GM12873 (cell line): ENCODE measurements around the gene TJP1.

Experiments
- TF ChIP-seq, protein P1 (sequence below): IDR thresholded peaks from 2 replicates; pipeline ENCODE4 v1.5.1; 2012; ENCODE audit warnings: low read depth, mild to moderate bottlenecking, moderate library complexity, low read length, control low read depth; ENCODE audit not compliant: insufficient read depth; ENCODE audit errors: missing control alignments

TJP1 gene

DNA sequence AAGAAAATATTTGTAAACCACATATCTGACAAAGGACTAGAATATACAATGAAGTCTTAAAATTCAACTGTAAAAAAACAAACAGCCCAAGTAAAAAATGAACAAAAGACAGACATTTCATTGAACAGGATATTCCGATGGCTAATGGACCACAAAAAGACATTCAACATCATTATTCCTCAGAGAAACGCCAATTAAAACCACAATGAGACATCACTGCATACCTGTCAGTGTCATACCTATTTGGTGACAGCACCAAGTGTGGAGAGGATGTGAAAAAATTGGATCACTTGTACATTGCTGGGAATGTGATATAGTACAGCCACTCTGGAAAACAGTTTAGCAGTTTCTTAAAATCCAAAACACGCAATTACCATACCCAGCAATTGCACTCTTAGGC is 29.9 kb upstream of the TJP1 start:
- TF ChIP-seq, protein P1, sequence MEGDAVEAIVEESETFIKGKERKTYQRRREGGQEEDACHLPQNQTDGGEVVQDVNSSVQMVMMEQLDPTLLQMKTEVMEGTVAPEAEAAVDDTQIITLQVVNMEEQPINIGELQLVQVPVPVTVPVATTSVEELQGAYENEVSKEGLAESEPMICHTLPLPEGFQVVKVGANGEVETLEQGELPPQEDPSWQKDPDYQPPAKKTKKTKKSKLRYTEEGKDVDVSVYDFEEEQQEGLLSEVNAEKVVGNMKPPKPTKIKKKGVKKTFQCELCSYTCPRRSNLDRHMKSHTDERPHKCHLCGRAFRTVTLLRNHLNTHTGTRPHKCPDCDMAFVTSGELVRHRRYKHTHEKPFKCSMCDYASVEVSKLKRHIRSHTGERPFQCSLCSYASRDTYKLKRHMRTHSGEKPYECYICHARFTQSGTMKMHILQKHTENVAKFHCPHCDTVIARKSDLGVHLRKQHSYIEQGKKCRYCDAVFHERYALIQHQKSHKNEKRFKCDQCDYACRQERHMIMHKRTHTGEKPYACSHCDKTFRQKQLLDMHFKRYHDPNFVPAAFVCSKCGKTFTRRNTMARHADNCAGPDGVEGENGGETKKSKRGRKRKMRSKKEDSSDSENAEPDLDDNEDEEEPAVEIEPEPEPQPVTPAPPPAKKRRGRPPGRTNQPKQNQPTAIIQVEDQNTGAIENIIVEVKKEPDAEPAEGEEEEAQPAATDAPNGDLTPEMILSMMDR = no peak

DNA sequence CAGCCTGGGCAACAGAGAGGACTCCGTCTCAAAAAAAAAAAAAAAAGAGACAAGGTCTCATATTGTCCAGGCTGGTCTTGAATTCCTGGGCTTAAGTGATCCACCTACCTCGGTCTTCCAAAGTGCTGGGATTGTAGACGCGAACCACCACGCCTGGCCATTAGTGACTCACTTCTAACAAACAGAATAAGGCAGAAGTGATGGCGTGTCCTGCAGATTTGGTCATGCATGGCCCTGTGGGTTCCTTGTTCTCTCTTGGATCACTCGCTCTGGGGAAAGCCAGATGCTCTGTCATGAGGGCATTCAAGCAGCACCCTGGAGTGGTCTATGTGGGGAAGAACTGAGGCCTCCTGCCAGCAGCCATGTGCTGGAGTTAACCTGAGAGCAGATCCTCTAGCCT is 27.4 kb upstream of the TJP1 start:
- TF ChIP-seq, protein P1 = no peak

DNA sequence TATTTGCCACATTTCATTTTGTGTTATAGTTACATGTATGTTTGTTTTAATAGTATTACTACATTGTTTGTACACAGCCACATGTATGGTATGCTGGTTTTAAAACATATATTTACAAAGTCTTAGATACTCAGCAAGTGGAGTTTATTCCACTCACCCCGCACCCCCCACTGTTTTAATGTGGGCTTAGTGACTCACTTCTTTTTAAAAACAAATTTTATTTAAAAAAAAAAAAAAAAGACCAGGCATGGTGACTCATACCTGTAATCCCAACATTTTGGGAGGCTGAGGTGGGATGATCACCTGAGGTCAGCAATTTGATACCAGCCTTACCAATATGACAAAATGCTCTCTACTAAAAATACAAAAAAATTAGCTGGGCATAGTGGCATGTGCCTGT is 26.9 kb upstream of the TJP1 start:
- TF ChIP-seq, protein P1 = no peak

DNA sequence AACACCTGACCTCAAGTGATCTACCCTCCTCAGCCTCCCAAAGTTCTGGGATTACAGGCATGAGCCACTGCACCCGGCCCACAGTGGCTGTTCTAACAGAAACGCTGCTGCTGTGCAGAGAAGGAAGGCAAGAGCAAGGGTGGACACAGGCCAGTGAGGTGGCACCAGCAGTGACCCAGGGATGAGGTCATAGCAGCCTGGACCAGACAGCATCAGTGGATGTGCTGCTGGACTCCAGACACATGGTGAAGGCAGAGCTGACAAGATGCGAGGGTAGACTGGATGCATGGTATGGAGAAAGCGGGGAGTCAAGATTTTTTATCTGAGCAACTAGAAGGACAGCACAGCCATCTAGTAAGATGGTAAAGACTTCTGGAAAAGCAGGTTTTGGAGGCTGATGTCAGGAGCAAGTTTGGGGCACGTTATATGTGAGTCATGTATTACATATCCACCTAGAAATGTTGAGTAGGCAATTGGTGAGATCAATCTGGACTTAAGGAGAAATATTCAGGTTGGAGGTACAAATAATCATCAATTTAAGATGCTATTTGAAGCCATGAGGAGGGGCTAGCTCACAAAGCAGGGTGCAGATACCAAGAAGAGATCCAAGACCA is 22.1 kb upstream of the TJP1 start:
- TF ChIP-seq, protein P1 = no peak

DNA sequence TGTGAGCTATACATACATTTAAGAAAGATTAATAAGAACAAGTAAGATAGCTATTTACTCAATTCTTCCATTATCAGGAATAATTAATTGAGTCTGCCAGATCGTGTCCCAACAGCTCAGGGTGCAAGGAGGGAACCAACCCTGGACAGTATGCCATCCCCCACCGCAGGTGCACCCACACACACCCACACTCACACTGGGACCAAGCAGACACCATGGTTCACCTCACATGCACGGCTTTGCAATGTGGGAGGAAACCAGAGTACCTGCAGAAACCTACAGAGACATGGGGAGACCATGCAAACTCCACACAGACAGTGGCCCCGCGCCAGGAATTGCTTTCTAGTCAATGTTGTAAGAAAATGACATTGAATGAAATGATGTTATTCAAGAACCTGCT is 20.0 kb upstream of the TJP1 start:
- TF ChIP-seq, protein P1 = no peak

DNA sequence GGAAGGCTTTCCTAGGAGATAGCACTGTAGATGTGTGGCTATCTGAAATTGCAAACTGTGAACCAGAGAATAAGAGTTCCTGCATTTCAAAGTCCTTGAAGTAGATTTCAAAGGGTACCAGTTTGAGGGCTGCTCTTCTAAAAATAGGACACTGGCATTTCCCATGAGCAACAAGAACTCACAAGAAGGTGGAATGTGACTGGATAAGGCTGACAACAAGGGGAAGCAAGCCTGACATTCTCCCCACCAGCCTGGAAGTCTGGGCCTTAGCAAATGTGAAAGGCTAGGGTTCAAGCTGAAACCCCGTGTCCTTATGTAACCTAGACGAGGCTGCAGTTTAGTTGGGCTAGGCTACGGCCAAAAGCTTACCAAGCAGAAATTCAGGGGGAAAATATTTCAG is 18.7 kb upstream of the TJP1 start:
- TF ChIP-seq, protein P1 = no peak

DNA sequence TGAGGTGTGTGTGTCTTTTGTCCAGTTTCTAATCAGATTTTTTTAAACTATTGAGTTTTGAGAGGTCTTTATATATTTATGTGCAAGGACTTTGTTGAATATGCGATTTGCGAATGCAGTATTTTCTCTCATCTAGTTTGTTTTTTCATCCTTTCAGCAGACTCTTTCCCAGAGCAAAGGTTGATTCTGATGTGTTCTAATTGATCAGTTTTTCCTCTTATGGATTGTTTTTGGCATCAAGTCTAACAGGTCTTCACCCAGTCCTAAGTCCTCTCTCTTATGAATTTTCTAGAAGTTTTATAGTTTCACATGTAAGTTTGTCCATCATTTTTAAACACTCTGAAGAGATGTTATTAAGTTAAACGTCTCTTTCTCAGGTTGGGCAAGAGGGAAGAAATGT is 17.8 kb upstream of the TJP1 start:
- TF ChIP-seq, protein P1 = no peak
